Measurements from ENCODE around the gene CREBL2.
"Not testable (repeated sequence)": the region's sequence is repeated elsewhere in the genome, so short reads cannot be mapped to it uniquely, and the experiment has no call there.

GRCh38 chr12:12580716-12581115 lies 31.0 kb upstream of the CREBL2 start:
- TF ChIP-seq, protein P1, sequence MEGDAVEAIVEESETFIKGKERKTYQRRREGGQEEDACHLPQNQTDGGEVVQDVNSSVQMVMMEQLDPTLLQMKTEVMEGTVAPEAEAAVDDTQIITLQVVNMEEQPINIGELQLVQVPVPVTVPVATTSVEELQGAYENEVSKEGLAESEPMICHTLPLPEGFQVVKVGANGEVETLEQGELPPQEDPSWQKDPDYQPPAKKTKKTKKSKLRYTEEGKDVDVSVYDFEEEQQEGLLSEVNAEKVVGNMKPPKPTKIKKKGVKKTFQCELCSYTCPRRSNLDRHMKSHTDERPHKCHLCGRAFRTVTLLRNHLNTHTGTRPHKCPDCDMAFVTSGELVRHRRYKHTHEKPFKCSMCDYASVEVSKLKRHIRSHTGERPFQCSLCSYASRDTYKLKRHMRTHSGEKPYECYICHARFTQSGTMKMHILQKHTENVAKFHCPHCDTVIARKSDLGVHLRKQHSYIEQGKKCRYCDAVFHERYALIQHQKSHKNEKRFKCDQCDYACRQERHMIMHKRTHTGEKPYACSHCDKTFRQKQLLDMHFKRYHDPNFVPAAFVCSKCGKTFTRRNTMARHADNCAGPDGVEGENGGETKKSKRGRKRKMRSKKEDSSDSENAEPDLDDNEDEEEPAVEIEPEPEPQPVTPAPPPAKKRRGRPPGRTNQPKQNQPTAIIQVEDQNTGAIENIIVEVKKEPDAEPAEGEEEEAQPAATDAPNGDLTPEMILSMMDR (IDR thresholded peaks at IDR 0.05) = not testable (repeated sequence)
- not testable (repeated sequence) for TF ChIP-seq POLR2A, EP300 (IDR thresholded peaks at IDR 0.05)
